ENCODE results near the gene MYOZ2.
"Not testable (repeated sequence)": the region's sequence is repeated elsewhere in the genome, so short reads cannot be mapped to it uniquely, and the experiment has no call there.

The MYOZ2 gene

DNA sequence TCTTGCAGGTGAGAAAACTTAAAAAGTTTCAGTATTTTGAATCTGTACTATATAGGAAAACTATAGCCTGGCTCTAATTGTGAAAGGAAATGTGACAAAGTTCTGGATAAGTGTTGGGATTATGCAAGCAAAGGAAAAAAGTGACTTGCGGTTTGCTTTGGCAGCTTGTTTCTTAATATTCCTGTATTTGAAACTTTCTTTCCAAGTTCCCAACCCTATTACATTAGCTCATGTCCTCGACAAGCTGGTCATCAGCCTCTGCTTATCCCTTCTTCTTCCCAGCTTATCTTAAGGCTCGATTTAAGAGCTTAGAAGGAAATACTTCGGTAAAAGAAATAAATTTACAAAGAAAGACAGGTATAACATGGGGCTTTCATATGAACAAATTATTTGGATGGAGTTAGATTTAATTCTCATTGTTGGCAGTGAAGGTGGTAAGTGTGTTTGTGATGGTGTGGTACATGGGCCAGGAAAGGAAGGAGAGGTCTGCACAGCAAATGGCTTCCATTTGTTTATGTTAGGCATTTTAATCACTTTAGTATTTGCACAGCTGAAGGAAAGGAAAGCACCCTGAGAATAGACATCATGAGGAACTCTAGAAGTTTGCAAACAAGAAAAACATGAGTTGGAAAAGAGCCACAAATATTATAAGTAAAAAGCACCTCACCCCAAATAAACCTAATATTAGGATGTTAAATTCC lies 5.1 kb upstream of the MYOZ2 start:
- no peak for DNase-seq

DNA sequence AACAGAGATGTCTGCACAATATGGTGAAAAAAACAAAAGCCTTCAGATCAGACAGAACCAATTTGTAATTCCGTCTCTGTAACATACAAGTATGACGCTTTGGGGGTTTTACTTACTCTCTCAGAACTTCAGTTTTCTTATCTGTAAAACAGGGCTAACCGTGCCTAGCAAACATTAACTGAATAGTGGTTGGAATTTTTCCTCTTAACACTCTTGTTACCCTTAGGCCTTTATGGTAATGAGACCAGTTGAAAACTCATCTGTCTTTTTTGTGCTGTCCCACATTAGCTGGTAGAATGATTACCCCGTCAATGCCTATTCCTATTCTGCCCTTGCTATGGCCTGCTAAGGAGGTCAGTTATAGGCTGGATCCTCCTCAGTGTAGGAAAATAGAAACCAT lies 4.5 kb upstream of the MYOZ2 start:
- DNase-seq: no peak

DNA sequence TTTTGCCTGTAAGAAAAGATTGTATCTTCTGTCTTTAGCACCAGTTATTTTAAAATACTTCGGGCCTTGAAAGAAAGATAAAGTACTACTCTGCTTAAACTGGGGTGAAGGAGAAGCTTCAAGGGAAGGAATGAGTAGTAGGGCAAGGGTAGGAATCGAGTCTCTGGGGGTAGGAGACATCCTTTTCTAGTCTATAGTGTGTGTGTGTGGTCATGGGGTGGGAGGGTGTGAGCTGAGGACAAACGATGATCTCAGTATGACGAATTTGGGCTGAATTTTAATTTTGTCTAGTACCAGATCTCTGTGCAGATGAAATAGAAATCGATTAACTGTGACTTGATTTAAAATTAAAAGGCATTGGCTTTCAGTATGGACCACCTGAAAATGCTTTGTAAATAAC lies 3.3 kb upstream of the MYOZ2 start:
- DNase-seq: no peak

DNA sequence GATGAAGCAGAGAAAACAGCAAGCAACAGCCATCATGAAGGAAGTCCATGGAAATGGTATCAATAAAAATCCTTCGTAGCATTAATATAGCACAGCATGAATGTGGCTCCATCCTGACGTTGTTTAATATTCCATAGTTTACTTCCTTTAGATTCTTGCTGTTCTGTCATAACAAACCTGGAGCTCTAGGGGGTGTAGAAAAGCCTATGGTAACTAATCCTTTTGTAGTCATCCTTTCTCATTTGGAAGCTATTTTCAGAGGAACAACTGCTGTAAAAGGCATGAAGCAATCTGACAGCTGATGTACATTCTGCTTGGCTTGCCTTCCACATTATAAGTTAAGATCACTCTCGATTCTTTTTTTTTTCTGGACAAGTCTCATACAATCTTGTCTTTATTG lies 914 bp downstream of the MYOZ2 start:
- no peak for DNase-seq

DNA sequence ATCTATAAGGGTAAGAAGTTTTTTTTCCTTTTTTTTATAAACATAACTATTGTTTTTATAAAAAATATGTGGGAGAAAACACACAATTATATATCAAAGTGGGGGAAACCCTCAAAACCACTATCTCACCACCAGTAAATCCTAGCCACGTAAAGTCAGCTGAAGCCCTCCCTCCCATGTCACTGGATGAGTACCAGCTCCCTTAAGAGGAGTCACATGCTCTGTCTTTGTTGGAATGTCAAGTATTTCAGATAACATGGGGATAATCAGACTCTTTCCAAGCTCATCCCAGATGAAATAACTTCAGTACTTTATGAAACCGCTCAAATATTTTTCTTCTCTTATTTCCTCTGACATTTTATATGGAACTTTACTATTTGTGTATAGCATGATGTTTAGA lies 2.4 kb downstream of the MYOZ2 start:
- no peak for DNase-seq

DNA sequence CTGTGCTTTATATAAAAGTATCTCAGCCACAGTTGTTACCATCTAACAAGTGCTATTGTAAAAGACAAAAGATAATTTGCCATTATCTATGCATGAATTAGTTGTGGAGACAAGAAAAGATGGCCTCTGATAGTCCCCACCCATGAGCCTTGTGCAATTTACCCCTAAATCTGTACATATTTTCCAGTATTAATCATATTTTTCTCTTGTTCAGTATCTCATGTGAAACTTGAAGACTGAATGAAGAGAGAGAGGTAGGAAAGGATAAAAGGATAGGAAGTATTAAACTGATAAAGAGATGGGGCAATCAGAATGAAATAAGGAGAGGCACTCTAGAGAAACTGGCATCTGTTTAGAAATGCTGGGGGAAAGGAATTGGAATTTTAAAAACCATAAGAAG lies 3.7 kb downstream of the MYOZ2 start:
- no peak for DNase-seq

DNA sequence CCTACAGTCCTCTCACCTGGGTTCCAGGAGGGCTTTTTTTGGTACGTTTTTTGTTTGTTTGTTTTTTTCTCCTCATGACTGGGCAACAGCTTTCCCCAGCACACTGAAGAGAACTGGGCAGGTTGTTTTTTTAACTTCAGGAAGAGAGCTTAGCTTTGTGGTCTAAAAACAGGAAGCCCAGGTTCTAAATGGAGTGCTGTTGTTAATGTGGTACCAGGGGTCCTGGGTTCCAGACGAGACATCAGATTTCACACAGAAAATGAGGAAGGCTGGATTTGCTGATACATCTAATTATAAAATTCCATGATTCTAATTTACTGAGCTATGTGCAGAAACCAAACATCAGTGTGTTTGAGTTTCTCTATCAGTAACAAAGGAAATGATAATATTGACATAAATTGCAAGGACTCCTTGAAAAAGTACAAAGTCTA lies 4.2 kb downstream of the MYOZ2 start:
- DNase-seq: no peak

DNA sequence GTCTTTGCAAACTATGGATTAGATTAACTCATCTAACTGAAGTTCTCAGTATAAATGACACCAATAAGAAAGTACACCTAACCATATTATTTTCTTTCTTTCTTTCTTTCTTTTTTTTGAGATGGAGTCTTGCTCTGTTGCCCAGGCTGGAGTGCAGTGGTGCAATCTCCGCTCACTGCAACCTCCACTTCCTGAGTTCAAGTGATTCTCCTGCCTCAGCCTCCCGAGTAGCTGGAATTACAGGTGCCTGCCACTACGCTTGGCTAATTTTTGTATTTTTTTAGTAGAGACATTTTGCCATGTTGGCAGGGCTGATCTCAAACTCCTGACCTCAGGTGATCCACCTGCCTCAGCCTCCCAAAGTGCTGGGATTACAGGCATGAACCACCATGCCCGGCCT lies 5.7 kb downstream of the MYOZ2 start:
- not testable (repeated sequence) for DNase-seq

DNA sequence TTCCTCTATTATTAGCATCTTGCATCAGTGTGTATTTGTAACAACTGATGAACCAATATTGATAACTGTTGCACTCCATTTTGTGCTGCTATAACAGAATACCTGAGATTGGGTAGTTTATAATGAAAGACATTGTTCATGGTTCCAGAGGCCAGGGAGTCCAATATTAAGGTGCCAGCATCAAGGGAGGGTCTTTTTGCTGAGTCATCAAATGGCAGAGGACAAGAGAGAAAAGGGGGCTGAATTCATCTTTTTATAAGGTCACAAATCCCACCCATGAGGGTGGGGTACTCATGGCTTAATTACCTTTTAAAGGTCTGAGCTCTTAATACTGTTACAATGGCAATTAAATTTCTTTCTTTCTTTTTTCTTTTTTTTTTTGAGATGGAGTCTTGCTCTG lies 7.2 kb downstream of the MYOZ2 start:
- DNase-seq: no peak

DNA sequence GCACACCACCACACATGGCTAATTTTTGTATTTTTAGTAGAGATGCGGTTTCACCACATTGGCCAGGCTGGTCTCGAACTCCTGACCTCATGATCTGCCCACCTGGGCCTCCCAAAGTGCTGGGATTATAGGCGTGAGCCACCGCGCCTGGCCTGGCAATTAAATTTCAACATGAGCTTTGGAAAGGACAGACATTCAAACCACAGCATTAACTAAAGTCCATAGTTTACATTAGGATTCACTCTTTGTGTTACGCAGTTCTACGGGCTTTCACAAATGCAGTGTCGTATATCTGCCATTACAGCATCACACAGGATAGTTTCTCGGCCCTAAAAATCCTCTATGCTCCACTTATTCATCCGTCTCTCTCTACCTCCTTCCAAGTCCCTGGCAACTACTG lies 7.7 kb downstream of the MYOZ2 start:
- not testable (repeated sequence) for DNase-seq

DNA sequence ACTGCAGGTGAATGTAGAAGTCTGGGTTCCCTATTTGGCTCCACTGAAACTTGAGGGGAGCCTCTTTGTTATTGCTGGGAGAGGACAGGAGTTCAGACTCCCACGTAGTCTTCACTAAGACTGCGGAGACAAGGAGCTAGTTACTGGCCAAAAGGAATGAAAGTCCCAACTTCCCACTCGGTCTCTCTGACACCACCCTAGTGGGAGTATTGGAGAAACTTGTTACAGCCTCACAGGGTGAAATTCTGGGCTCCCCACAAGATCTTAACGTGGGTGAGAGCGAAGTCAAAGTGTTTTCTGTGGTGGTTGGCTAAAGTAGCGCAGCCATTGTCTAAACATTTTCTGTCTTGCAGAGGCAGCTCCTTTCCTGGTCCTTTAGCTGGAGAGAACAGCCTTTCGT lies 13.5 kb downstream of the MYOZ2 start:
- no peak for DNase-seq

DNA sequence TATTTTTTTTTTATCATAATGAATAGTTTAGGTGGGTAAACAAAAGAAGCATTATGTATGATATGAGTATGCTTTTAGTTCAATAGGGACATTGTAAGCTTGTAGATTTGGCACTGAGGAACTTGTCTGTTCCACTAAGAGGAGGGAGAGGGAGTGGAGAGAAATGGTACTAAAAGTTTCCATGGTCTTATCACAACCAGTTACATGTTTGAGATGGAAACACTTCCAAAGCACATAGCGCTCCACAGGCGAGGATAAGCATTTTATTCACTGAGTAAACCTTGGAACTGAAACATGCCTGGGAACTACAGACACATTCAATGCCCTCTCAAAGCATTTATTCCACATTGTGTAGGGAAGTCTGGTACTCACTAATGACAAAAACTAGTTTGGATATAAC lies 15.5 kb downstream of the MYOZ2 start:
- DNase-seq: no peak

DNA sequence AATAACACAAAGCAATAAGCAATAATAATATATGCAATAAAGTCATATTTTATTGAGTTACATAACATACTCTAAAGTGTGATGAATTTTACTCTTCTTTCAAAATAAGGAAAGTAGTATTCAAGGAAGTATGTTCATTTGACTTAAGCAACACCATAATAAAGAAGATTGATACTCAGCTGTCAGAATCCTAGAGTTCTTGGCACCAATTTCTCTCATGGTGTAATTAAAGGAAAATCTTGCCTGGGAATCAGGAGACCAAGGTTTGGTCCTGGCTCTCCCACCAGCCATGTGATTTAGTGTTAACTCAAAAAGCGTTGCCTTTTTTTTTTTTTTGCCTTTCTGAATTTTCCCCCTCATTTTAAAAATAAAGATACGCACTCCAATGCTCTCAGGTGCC lies 17.1 kb downstream of the MYOZ2 start:
- DNase-seq: no peak

DNA sequence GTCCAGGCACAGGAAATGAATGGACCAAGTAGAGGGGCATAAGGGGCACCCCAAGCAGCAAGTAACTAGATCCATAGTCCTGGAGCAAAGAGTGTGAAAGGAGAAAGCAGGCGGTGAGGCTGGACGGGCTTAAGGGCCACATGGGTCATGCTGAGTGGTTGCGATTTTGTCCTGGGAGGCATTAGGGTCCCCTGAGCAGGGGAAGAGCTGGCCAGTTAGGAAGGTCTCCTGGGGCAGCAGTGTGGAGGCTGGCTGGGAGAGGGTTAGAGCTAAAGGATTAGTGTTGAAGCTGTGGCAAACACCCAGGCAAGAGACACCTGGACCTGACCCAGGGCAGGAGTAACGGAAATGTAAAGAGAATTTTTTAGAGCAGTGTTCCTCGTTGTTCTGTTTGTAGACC lies 26.5 kb downstream of the MYOZ2 start:
- DNase-seq: no peak

DNA sequence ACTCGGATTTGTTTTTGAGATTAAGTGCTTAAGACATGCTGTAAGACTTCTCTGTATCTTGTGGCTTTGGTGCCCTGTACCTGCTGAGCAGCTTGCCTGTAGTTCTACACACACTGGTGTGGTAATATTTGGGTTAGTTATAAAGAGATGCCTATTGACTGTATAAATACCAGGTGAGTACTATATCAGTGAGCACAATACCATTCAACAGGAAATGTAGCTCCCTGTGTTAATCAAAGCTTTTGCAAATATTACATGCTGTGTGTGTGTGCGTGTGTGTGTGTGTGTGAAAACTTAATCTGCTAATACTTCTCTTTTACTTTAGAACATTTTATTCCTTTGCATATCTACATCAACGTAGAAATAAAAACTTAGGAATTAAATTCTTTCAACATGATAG lies 30.1 kb downstream of the MYOZ2 start:
- no peak for DNase-seq

DNA sequence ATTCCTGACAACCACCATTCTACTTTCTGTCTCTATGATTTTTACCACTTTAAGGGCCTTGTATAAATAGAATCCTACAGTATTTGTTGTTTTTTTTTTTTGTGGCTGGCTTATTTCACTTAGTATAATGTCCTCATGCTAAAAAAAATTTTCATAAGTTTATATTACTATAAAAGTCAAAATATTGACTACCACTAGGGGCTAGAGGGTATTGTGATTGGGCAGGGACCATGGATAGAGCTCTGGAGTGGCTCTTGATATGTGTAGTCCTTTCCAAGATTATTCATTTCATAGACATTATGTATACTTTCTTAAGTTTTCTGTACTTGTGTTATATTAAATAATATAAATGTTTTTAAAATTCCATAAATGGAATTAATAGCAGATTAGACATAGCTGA lies 34.6 kb downstream of the MYOZ2 start:
- DNase-seq: no peak

DNA sequence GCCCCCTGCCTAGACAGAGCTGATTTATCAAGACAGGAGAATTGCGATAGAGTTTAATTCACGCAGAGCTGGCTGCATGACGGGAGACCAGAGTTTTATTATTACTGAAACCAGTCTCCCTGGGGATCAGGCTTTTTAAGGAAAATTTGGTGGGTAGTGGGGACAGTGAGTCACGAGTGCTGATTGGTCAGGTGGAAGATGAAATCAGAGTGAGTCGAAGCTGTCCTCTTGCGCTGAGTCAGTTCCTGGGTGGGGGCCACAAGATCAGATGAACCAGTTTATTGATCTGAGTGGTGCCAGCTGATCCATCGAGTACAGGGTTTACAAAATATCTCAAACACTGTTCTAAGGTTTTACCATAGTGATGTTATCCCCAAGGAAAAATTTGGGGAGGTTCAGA lies 36.6 kb downstream of the MYOZ2 start:
- DNase-seq: no peak

DNA sequence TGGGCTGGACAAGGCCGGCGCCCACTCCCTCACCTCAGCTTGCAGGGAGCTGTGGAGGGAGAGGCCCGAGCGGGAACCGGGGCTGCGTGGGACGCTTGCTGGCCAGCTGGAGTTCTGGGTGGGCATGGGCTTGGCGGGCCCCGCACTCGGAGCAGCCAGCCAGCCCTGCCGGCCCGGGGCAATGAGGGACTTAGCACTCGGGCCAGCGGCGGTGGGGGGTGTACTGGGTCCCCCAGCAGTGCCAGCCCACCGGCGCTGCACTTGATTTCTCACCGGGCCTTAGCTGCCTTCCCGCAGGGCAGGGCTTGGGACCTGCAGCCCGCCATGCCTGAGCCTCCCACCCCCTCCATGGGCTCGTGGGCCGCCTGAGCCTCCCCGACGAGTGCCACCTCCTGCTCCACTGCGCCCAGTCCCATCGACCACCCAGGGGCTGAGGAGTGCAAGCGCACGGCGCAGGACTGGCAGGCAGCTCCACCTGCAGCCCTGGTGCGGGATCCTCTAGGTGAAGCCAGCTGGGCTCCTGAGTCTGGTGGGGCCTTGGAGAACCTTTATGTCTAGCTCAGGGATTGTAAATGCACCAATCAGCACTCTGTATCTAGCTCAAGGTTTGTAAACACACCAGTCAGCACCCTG lies 38.2 kb downstream of the MYOZ2 start:
- DNase-seq: not testable (repeated sequence)

DNA sequence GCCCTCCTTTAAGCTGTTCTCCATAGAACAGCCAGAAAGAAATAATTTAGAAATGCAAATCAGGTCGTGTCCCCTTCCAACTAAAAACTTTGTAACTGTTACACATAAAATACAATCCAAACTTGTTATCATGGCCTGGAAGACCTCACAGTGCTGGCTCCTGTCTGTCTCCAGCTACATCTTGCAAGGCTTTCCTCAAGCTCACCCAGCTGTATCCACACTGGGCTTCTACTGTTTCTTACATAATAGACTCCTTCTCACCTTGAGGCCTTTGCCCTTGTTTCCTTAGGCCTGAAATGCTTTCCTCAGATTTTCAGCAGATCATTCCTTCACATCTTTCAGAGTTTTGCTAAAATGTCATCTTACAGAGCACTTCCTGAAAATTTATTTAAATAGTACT lies 43.4 kb downstream of the MYOZ2 start:
- no peak for DNase-seq

DNA sequence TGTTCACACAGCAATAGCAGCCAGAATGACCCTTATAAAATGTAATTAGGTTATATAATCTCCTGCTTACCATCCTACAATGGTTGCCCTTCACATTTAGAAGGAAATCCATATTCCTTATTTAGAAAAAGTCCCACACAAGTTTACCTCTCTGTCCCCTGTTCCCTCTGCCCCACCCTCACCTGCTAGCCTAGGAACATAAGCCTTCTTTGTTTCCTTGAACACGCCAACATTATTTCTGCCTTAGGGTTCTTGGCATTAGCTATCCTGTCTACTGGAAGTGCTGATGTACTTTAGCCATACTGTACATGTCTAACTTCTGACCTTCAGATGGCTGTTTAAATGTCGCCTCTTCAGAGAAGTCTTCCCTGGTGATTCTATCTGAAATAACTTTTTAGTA lies 48.5 kb downstream of the MYOZ2 start:
- no peak for DNase-seq

DNA sequence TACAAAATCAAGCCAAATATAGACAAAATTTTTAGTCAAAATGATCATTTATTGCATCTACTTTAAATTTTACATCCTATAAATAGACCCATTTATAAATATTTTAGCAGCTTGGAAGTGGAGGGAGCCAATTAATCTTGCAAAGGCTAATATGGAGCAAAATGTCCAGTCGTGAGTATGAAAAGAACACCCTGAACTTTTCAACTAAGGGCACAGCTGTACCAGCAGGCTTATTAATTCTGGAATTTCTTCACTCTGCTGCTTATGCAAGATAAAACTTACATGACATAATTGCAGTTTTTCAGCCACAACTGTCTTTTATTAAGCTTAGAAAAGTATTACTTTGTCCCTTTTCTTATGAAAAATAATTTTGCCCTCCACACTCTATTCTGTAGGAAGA lies 54.0 kb downstream of the MYOZ2 start:
- DNase-seq: no peak

DNA sequence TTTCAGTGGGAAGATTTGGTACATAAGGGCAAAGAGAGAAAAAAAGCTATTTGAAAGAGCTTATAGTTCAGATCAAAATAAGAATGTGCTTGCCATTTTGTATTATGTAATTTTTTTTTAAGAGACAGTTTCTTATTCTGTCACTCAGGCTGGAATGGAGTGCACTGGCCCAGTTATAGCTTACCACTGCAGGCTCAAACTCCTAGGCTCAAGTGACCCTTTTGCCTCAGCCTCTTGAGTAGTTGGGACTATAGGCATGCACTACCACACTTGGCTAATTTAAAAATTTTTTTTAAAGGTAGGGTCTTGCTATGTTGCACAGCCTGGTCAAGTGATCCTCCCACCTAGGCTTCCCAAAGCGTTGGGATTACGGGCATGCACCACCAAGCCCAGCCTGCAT lies 54.7 kb downstream of the MYOZ2 start:
- DNase-seq: no peak

DNA sequence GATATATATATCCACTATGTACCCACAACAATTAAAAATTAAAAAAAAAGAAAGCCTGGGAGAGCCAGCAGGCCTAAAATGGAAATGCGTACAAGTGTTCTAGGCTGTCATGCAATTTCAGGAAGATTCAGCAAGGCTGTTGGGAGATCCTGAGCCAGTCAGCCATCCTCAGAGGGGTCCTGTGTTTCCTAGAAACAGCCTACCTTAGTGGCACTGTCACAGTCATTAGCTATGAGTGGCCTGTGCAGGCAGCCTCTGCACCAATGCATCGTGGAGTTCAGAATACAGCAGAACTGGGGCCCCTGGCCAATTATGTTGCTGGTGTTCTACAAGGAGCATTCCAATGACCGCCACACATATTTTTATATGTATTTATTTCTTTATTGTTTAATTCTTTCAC lies 55.9 kb downstream of the MYOZ2 start:
- DNase-seq: no peak

DNA sequence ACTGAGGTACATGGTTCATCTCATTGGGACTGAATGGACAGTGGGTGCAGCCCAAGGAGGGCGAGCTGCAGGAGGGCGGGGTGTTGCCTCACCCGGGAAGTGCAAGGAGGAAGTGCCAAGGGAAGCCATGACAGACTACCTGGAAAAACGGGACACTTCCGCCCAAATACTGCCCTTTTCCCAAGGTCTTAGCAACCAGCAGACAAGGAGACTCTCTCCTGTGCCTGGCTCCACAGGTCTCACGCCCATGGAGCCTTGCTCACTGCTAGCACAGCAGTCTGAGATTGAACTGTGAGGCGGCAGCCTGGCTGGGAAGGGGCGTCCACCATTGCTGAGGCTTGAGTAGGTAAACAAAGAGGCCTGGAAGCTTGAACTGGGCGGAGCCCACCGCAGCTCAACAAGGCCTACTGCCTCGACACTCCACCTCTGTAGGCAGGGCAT lies 62.2 kb downstream of the MYOZ2 start:
- DNase-seq: no peak

DNA sequence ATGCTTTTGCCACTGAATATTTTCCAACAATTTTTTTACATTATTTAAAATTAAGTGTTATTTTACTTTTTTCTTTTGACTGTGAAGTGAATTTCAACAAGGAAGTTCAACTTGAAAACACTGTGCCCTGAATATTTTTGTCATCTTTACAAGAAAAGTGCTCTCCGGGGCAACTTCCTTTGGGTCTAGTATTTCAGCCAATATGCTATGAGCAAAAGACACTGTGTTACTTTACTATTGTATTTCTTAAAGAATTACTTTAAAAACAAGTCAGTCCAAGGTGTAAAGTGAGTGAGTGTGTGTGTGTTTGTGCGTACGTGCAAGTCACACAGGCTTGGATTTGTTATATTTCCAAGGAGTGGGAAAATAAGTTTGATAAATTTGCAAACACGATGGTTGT lies 69.3 kb downstream of the MYOZ2 start:
- DNase-seq: no peak
